GM19467 (cell line): ENCODE data around the gene PAGR1.

ENCODE experiments used
- ATAC-seq: cut with Tn5 transposase; IDR thresholded peaks from one replicate; pipeline ENCODE4 v1.9.1; 2021; ENCODE audit warnings: mild to moderate bottlenecking, moderate library complexity; ENCODE audit not compliant: unreplicated experiment

The PAGR1 gene

GRCh38 chr16:29834079-29834478 is 18.1 kb downstream of the PAGR1 start:
- no peak for ATAC-seq

- no peak for ATAC-seq
Measured at GRCh38 chr16:29835926-29836325, 20.0 kb downstream of the PAGR1 start.

GRCh38 chr16:29836623-29837022 is 20.7 kb downstream of the PAGR1 start:
- ATAC-seq = no peak

GRCh38 chr16:29837841-29838240 is 21.9 kb downstream of the PAGR1 start:
- no peak for ATAC-seq

- no peak for ATAC-seq
Measured at GRCh38 chr16:29839822-29840221, 23.9 kb downstream of the PAGR1 start.

GRCh38 chr16:29840240-29840639 is 24.3 kb downstream of the PAGR1 start:
- no peak for ATAC-seq

GRCh38 chr16:29841631-29842030 is 25.7 kb downstream of the PAGR1 start:
- no peak for ATAC-seq

GRCh38 chr16:29842732-29843346 is 26.9 kb downstream of the PAGR1 start:
- ATAC-seq = no peak

GRCh38 chr16:29843931-29844330 is 28.0 kb downstream of the PAGR1 start:
- ATAC-seq = no peak

- ATAC-seq = no peak
Measured at GRCh38 chr16:29844575-29845331, 28.8 kb downstream of the PAGR1 start.

GRCh38 chr16:29845656-29846055 is 29.7 kb downstream of the PAGR1 start:
- no peak for ATAC-seq

GRCh38 chr16:29848420-29849297 is 32.7 kb downstream of the PAGR1 start:
- no peak for ATAC-seq

- ATAC-seq = no peak
Measured at GRCh38 chr16:29849505-29849904, 33.6 kb downstream of the PAGR1 start.

- no peak for ATAC-seq
Measured at GRCh38 chr16:29850998-29851397, 35.0 kb downstream of the PAGR1 start.

- no peak for ATAC-seq
Measured at GRCh38 chr16:29852654-29853053, 36.7 kb downstream of the PAGR1 start.

GRCh38 chr16:29854520-29855100 is 38.7 kb downstream of the PAGR1 start:
- no peak for ATAC-seq

GRCh38 chr16:29857133-29857760 is 41.3 kb downstream of the PAGR1 start:
- no peak for ATAC-seq

GRCh38 chr16:29858149-29858849 is 42.3 kb downstream of the PAGR1 start:
- no peak for ATAC-seq

- ATAC-seq = no peak
Measured at GRCh38 chr16:29858974-29859373, 43.0 kb downstream of the PAGR1 start.

GRCh38 chr16:29860218-29860617 is 44.3 kb downstream of the PAGR1 start:
- ATAC-seq = no peak
